Fibroblast of mammary gland (primary cell): ENCODE data around the gene ARHGAP26.

Experiments used
- DNase-seq: peaks from one replicate; pipeline ENCODE4 v3.0.0-alpha.2; 2010; ENCODE audit warnings: low read depth
- H3K4me3 ChIP-seq: 2 replicates; pipeline ENCODE4 v1.5.1; 2011; ENCODE audit warnings: low read depth, mild to moderate bottlenecking, low read length, moderate library complexity; ENCODE audit not compliant: control insufficient read depth
- TF ChIP-seq, protein P1 (sequence below): conservative IDR thresholded peaks from 2 replicates; pipeline ENCODE4 v1.5.1; 2011; ENCODE audit warnings: low read depth, low read length, inconsistent platforms; ENCODE audit not compliant: control insufficient read depth, insufficient read depth

ARHGAP26 gene

DNA sequence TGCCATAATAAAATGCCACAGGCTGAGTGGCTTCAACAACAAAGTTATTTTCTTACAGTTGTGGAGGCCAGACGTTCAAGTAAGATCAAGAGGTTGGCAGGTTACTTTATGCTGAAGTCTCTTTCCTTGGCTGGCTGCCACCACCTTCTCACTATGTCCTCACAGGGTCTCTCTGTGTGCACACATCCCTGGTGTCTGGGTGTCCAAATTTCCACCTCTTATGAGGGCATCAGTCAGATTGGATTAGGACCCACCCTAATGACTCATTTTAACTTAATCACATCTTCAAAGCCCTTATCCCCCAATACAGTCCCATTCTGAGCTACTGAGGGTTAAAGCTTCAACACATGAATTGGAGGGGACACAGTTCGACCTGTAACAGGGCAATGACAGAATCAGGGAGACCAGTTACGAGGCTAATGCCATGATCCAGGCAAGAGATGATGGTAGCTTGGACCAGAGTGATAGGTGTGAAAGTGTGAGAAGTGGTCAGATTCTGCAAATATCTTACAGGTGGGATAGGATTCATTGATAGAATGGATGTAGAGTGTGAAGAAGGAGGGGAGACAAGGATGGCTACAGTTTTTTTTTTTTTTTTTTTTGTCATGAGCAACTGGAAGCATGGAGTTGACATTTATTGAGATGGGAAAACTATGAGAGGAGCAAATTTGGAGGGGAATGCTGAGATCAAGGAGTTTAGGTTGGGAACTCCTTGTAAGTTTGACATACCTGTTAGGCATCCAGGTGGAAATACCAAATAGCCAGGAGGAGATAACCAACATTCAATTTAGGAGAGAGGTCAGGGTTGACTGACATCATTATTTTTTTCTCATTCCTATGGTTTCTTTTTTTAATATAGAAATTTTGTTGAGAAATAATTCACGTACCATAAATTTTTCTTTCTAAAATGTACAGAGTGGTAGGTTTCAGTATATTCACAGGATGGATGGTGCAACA, 44.7 kb upstream of the ARHGAP26 start:
- DNase-seq: peak; percentile 27
- TF ChIP-seq, protein P1, sequence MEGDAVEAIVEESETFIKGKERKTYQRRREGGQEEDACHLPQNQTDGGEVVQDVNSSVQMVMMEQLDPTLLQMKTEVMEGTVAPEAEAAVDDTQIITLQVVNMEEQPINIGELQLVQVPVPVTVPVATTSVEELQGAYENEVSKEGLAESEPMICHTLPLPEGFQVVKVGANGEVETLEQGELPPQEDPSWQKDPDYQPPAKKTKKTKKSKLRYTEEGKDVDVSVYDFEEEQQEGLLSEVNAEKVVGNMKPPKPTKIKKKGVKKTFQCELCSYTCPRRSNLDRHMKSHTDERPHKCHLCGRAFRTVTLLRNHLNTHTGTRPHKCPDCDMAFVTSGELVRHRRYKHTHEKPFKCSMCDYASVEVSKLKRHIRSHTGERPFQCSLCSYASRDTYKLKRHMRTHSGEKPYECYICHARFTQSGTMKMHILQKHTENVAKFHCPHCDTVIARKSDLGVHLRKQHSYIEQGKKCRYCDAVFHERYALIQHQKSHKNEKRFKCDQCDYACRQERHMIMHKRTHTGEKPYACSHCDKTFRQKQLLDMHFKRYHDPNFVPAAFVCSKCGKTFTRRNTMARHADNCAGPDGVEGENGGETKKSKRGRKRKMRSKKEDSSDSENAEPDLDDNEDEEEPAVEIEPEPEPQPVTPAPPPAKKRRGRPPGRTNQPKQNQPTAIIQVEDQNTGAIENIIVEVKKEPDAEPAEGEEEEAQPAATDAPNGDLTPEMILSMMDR: no peak
- H3K4me3 ChIP-seq: no peak overlapping the region

- DNase-seq: peak; percentile 96
- H3K4me3 ChIP-seq: no peak overlapping the region
- TF ChIP-seq, protein P1: no peak
These were observed 43.9 kb upstream of the ARHGAP26 start for GRCh38 chr5:142726188-142726731.

DNA sequence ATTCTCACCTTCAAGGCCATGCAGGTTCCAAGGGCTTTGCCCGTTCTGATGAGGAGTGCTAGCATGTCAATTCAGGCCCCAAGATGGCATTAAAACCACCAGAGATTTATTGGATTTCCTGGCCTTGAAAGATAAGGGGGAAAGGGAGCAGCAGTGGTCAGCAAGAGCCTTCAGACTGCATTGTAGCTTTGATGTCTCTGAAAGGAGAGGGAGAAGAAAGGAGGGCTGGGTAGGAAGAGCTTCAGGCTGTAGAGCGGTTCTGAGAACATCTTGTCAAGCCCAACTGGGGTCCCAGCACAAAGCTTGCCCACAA, 42.5 kb upstream of the ARHGAP26 start:
- DNase-seq: no peak
- H3K4me3 ChIP-seq: no peak overlapping the region
- TF ChIP-seq, protein P1: no peak

DNA sequence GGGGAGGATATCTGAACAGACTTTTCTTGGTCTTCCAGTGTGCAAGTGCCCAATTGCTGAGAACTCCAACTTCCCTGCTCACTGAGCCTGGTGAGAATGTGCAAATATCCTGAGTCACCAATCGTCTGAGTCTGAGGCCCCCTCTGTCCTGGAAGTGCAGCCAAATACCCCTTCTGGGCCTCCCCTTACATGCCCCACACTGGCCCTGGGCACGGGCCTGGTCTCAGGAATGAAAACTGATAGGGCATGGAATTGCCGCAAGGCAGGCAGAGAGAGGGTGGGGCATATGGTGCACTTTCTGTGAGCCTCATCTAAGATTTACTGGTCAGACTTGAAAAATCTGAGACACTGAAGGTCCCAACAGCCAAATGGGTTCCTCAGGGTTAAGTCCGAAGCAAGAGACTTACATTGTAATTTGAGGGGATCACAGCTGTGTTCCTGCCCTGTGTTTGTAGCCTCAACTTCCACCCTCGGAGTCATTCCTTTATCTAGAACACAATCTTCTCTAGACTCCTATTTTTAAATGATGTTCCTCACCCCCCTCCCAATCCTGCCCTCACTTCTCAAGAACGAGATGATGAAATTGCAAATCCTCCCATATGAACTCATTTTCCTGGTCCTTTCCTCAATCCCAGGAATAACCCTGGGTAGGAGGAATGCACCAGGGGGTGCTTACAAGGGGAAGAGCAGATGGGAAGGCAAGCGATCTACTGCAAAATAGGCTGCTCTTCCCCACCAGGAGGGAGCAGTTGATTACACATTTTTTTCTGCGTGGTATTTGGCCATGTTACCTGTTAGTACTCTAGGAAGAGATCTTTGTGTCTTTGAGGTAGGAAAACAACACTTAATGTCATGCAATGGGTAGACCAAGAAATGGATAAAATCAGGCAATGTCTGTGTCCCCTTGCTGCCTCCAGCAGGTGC, 34.6 kb upstream of the ARHGAP26 start:
- H3K4me3 ChIP-seq: no peak overlapping the region
- no peak for DNase-seq

GRCh38 chr5:142736247-142736632, 33.9 kb upstream of the ARHGAP26 start:
- DNase-seq: no peak

More for the DNA sequence above, 34.6 kb upstream of the ARHGAP26 start:
- TF ChIP-seq, protein P1: no peak

GRCh38 chr5:142737179-142737578, 33.0 kb upstream of the ARHGAP26 start:
- DNase-seq: no peak
- TF ChIP-seq, protein P1: no peak
- no peak overlapping the region for H3K4me3 ChIP-seq

More at GRCh38 chr5:142736247-142736632, 33.9 kb upstream of the ARHGAP26 start:
- TF ChIP-seq, protein P1: no peak
- no peak overlapping the region for H3K4me3 ChIP-seq
